ENCODE data around the gene SCRG1. TPM values are rescaled to one million over a fixed set of nuclear protein-coding genes. Genes with fewer than 3 reads are reported as not detected.

Gene SCRG1
- total and polyA plus RNA-seq, 5 experiments from 2014 or later: not detected

- peak overlapping the region in 8 of 10 donors; percentile 3 to 83 (median 54) for H3K4me3 Mint-ChIP-seq
- peaks cover 0 to 3% (median 0%) of the 10 kb centered on the region in 3 donors for H3K36me3 Mint-ChIP-seq
- ATAC-seq (no peak), DNase-seq (no peak)
- peak overlapping the region in 7 of 10 donors; percentile 9 to 86 (median 47) for H3K27ac Mint-ChIP-seq
- POLR2A ChIA-PET: interaction anchor here (1.1 to 1.2 kb wide), 2 partner anchors 56 to 91 kb away, joined by 3 to 4 read pairs; partner anchors contain the start of gene HMGB2
- no peaks in the 10 kb centered on the region for H3K27me3 Mint-ChIP-seq
- peaks cover 0 to 5% (median 0%) of the 10 kb centered on the region in 9 donors for H3K9me3 Mint-ChIP-seq
- H3K4me1 Mint-ChIP-seq: peaks cover 14 to 37% (median 32%) of the 10 kb centered on the region in 4 donors
These were observed 26.2 kb upstream of the SCRG1 start for GRCh38 chr4:173424899-173425805.

- no peaks in the 10 kb centered on the region for H3K27me3 Mint-ChIP-seq
- H3K9me3 Mint-ChIP-seq: no peaks in the 10 kb centered on the region
- DNase-seq (no peak), ATAC-seq (no peak)
- POLR2A ChIA-PET: interaction anchor here (1.2 kb wide), 1 partner anchor 73 kb away, joined by 3 read pairs; no protein-coding TSS in a partner anchor
- H3K4me3 Mint-ChIP-seq: no peak overlapping the region
- peak overlapping the region in 1 of 10 donors; percentile 9 for H3K27ac Mint-ChIP-seq
- H3K36me3 Mint-ChIP-seq: no peaks in the 10 kb centered on the region
- H3K4me1 Mint-ChIP-seq: peaks cover 2 to 14% (median 13%) of the 10 kb centered on the region in 4 donors
These were observed 21.9 kb upstream of the SCRG1 start for GRCh38 chr4:173420801-173421200.

GRCh38 chr4:173420324-173420752, 21.4 kb upstream of the SCRG1 start:
- Mint-ChIP-seq H3K9me3 (no peaks in the 10 kb centered on the region), H3K27ac (peak overlapping the region in 1 of 10 donors; percentile 9), H3K4me3 (no peak overlapping the region), H3K27me3 (no peaks in the 10 kb centered on the region), H3K36me3 (no peaks in the 10 kb centered on the region), H3K4me1 (peaks cover 2 to 9% (median 8%) of the 10 kb centered on the region in 4 donors)
- ATAC-seq (peak; percentile 37 to 44), DNase-seq (peak in 3 of 10 donors; percentile 28 to 38 (median 34))
- POLR2A ChIA-PET: interaction anchor here (1.2 kb wide), 1 partner anchor 74 kb away, joined by 3 read pairs; no protein-coding TSS in a partner anchor

DNA sequence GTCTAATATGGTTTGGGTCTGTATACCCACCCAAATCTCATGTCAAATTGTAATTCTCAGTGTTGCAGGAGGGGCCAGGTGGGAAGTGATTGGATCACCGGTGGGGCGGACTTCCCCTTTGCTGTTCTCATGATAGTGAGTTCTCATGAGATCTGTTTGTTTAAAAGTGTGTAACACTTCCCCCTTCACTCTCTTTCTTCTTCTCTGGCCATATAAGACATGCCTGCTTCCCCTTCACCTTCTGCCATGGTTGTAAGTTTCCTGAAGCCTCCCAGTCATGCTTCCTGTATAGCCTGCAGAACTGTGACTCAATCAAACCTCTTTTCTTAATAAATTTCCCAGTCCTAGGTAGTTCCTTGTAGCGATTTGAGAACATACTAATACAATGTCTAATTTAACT, 19.7 kb upstream of the SCRG1 start:
- Mint-ChIP-seq H3K27ac (no peak overlapping the region), H3K27me3 (peaks cover 0 to 1% (median 0%) of the 10 kb centered on the region in 5 donors), H3K36me3 (no peaks in the 10 kb centered on the region), H3K9me3 (no peaks in the 10 kb centered on the region), H3K4me3 (no peak overlapping the region), H3K4me1 (peaks cover 2 to 6% (median 4%) of the 10 kb centered on the region in 4 donors)
- no peak for DNase-seq
- ATAC-seq: no peak
- POLR2A ChIA-PET: no interaction called here

GRCh38 chr4:173417833-173418232, 18.9 kb upstream of the SCRG1 start:
- Mint-ChIP-seq H3K4me1 (peaks cover 2 to 6% (median 4%) of the 10 kb centered on the region in 4 donors), H3K27ac (no peak overlapping the region), H3K4me3 (no peak overlapping the region), H3K27me3 (peaks cover 0 to 4% (median 0%) of the 10 kb centered on the region in 5 donors), H3K9me3 (no peaks in the 10 kb centered on the region), H3K36me3 (no peaks in the 10 kb centered on the region)
- ATAC-seq (no peak), DNase-seq (no peak)
- POLR2A ChIA-PET: no interaction called here

DNA sequence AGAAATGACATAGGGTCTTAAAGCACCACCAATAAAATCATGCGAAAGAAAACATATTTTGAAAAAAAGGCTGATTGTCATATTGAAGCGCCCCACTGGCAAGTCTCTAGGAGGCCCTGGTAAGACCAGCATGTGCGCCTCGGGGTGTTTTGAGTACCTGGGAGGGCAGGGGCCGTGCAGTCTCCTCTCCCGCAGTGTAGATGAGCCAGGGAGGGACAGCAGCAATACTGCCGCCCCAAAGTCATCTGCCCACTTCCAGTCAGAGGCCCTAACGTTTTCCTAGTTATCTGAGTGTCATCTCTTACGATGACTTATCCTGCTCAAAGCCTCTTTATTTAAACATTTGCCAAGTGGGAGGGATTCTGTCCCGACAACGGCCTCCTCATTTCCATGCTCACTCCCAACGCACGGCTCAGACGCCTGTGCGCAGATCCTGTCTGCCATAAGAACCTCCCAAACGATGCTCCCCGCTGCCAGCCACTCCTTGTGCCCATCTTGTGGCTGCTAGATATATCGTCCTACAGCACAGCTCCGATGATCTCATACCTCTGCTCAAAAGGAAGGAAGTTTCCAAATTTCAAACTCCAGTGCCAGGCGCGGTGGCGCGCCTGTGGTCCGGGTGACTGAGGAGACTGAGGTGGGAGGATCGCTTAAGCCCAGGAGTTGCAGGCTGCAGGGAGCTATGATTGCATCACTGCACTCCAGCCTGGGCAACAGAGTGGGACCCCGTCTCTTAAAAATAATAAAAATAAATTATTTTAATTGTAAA, 17.2 kb upstream of the SCRG1 start:
- DNase-seq (no peak), ATAC-seq (no peak)
- H3K36me3 Mint-ChIP-seq: no peaks in the 10 kb centered on the region
- POLR2A ChIA-PET: no interaction called here
- H3K4me1 Mint-ChIP-seq: peaks cover 2 to 6% (median 4%) of the 10 kb centered on the region in 4 donors
- no peak overlapping the region for H3K4me3 Mint-ChIP-seq
- peaks cover 0 to 5% (median 0%) of the 10 kb centered on the region in 5 donors for H3K27me3 Mint-ChIP-seq
- no peaks in the 10 kb centered on the region for H3K9me3 Mint-ChIP-seq
- H3K27ac Mint-ChIP-seq: no peak overlapping the region

DNA sequence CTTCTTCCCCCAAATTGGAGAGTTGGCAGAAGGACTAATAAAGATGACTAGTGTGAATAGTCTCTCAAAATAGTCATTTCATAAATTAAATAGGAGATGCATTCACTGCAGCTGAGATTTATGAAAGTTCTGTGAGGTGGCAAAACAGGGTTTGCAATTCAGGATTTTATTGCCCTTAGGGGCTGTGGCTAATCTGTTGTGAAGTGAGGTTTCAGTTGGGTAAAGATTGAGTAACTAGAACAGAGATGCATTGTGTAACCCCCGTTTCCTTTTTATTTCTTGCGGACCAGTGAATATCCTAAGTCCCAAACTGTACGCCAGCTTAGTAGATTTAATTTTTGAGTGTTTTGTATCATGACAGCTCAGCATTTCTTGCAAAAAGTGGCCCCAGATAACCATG, 16.2 kb upstream of the SCRG1 start:
- ATAC-seq (no peak), DNase-seq (no peak)
- H3K27ac Mint-ChIP-seq: no peak overlapping the region
- H3K27me3 Mint-ChIP-seq: peaks cover 0 to 5% (median 0%) of the 10 kb centered on the region in 5 donors
- H3K9me3 Mint-ChIP-seq: no peaks in the 10 kb centered on the region
- no peaks in the 10 kb centered on the region for H3K36me3 Mint-ChIP-seq
- H3K4me3 Mint-ChIP-seq: no peak overlapping the region
- POLR2A ChIA-PET: interaction anchor here (0.7 kb wide), 1 partner anchor 87 kb away, joined by 3 read pairs; no protein-coding TSS in a partner anchor
- no peaks in the 10 kb centered on the region for H3K4me1 Mint-ChIP-seq

GRCh38 chr4:173414456-173414855, 15.5 kb upstream of the SCRG1 start:
- H3K4me1 Mint-ChIP-seq: no peaks in the 10 kb centered on the region
- POLR2A ChIA-PET: no interaction called here
- no peaks in the 10 kb centered on the region for H3K9me3 Mint-ChIP-seq
- no peak overlapping the region for H3K4me3 Mint-ChIP-seq
- DNase-seq: no peak
- H3K27me3 Mint-ChIP-seq: peaks cover 0 to 6% (median 0%) of the 10 kb centered on the region in 5 donors
- no peak for ATAC-seq
- H3K27ac Mint-ChIP-seq: no peak overlapping the region
- no peaks in the 10 kb centered on the region for H3K36me3 Mint-ChIP-seq

DNA sequence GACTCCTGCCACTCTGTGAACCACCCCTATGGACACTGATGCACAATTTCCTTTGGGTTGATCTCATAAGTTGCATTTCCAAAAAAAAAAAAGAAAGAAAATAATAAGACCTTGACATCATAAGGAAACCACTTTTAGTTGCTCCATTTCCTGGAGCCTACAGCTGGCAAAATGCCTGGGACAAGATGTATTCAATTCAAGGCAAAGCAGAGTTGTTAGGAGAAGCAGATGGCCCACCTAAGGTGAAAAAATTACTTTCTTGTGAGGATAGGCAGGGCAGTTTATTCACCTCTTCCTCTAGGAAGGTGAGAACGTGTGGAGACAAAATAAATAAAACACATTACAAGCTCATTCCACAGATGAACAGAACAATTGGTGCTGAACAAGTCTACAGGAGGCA, 14.1 kb upstream of the SCRG1 start:
- H3K9me3 Mint-ChIP-seq: no peaks in the 10 kb centered on the region
- H3K36me3 Mint-ChIP-seq: no peaks in the 10 kb centered on the region
- ATAC-seq: no peak
- POLR2A ChIA-PET: no interaction called here
- H3K27me3 Mint-ChIP-seq: peaks cover 0 to 10% (median 0%) of the 10 kb centered on the region in 5 donors
- no peak overlapping the region for H3K27ac Mint-ChIP-seq
- H3K4me1 Mint-ChIP-seq: no peaks in the 10 kb centered on the region
- no peak overlapping the region for H3K4me3 Mint-ChIP-seq
- DNase-seq: no peak

- Mint-ChIP-seq H3K9me3 (no peaks in the 10 kb centered on the region), H3K4me1 (no peaks in the 10 kb centered on the region), H3K27me3 (peaks cover 0 to 10% (median 0%) of the 10 kb centered on the region in 5 donors), H3K36me3 (no peaks in the 10 kb centered on the region), H3K4me3 (no peak overlapping the region), H3K27ac (no peak overlapping the region)
- ATAC-seq (no peak), DNase-seq (no peak)
- POLR2A ChIA-PET: no interaction called here
These were observed 12.3 kb upstream of the SCRG1 start for GRCh38 chr4:173411106-173411693.

GRCh38 chr4:173410079-173410478, 11.2 kb upstream of the SCRG1 start:
- H3K27me3 Mint-ChIP-seq: peaks cover 0 to 18% (median 0%) of the 10 kb centered on the region in 5 donors
- no peak overlapping the region for H3K4me3 Mint-ChIP-seq
- H3K9me3 Mint-ChIP-seq: no peaks in the 10 kb centered on the region
- no peak overlapping the region for H3K27ac Mint-ChIP-seq
- POLR2A ChIA-PET: no interaction called here
- DNase-seq: no peak
- no peaks in the 10 kb centered on the region for H3K36me3 Mint-ChIP-seq
- no peak for ATAC-seq
- H3K4me1 Mint-ChIP-seq: no peaks in the 10 kb centered on the region

GRCh38 chr4:173405840-173406606, 7.1 kb upstream of the SCRG1 start:
- Mint-ChIP-seq H3K4me1 (no peaks in the 10 kb centered on the region), H3K9me3 (no peaks in the 10 kb centered on the region), H3K27me3 (peaks cover 0 to 15% (median 0%) of the 10 kb centered on the region in 5 donors), H3K36me3 (no peaks in the 10 kb centered on the region), H3K4me3 (no peak overlapping the region), H3K27ac (no peak overlapping the region)
- ATAC-seq (no peak), DNase-seq (no peak)
- POLR2A ChIA-PET: no interaction called here

All from naive thymus-derived CD8-positive, alpha-beta T cell (primary cell).